Activated CD8-positive, alpha-beta memory T cell treated with anti-CD3 and anti-CD28 coated beads for 1 hour (primary cell): ENCODE results near the gene GPR155.
"Not testable (repeated sequence)": the region's sequence is repeated elsewhere in the genome, so short reads cannot be mapped to it uniquely, and the experiment has no call there.

Experiments used
- DNase-seq, 2 donors: peaks; one replicate each; pipeline ENCODE4 v3.0.0-alpha.2; 2020; ENCODE audit warnings: low read depth in 1 of 2; ENCODE audit errors: extremely low read depth in 1 of 2

The GPR155 gene

GRCh38 chr2:174491947-174492346 lies 5.1 kb upstream of the GPR155 start:
- no peak for DNase-seq

- DNase-seq: no peak
These were observed 3.2 kb upstream of the GPR155 start for GRCh38 chr2:174490051-174490450.

- DNase-seq: not testable (repeated sequence)
These were observed 2.7 kb upstream of the GPR155 start for GRCh38 chr2:174489520-174489919.

- no peak for DNase-seq
These were observed 962 bp upstream of the GPR155 start for GRCh38 chr2:174487820-174488162.

GRCh38 chr2:174487108-174487819 lies 435 bp upstream of the GPR155 start:
- peak; percentile 90 to 94 for DNase-seq

DNA sequence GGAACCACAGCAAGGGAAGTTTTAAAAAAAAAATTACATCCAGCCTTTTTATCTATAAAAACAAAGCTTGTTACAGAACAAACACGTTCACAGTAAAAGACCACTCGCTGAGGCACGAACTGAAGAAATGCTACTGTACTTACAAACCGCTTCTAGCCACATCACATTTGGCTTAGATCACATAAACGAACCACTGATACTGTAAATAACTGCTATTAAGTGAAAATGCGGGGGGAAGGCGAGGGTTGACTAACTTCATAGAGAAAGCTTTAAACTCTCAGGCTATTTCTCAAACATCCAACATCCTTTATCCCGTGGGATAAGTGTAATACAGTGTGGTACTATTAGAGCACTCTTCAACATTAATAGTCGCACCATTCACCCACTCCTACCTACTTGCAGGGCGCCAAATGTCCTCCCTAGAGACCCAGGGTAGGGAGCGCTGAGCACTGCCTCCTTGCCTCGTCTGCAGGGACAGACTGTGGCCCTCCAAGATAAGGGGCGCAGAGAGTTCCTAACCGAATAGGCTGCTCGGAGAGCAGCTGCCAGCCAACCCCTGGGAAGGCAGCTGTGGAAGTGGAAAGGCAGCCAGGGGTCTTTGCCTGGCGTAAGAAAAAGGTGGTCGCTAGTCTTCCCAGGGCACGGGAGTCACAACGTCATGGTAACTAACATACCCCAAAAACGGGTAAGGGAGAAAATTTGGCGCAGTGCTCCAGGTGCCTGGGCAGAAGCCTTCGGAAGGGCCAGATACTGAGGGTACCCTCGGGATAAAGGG lies 854 bp downstream of the GPR155 start:
- no peak for DNase-seq

DNA sequence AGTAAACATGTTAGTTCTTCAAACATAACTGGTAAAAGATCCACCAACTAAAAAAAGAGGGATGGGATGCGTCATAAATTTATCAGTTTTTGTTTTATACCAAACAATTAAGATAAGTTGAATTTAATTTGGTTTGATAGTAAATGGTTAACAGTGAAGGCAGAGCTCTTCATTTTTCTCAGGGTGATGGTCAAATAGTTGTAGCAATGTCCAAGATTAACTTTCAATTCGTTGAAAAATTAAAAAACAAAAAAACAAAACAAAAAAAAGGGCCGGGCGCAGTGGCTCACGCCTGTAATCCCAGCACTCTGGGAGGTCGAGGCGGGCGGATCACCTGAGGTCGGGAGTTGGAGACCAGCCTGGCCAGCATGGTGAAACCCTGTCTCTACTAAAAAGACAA lies 1.8 kb downstream of the GPR155 start:
- not testable (repeated sequence) for DNase-seq

- no peak for DNase-seq
These were observed 2.3 kb downstream of the GPR155 start for GRCh38 chr2:174484573-174484972.

DNA sequence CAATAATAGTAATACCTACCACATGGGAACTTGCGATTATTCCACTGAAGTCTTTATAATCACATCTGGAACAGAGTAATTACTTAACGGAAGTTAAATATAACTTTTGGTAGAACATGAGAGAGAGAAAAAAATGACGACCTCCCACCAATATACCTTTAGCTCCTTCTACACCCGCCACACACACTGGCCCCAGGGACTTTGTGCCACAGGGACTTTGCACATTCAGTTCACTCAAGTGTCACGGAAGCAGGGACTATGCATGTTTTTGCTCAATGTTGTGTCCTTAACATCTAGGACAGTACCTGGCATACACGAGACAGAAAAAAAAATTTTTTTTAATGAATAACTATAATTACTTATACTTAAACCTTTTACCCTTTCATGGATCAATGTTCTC lies 4.0 kb downstream of the GPR155 start:
- DNase-seq: no peak

DNA sequence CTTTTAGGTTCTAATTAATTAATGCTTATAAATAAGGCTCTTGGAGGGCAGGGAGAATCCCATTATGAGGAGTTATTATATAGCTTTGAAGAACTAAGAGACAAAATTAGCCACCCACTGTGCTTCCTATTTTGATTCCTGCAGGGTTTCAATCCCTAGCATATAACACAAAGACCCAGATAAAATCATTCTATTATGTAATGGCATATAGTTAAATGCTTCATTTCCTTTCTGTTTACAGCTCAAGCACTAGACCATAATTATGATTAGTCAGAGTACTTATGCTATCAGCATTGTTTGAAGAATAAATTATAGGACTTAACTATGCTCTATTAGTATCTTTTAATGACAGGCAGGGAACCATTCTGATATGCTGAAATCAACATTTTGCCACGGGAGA lies 9.1 kb downstream of the GPR155 start:
- no peak for DNase-seq

- DNase-seq: no peak
These were observed 13.0 kb downstream of the GPR155 start for GRCh38 chr2:174473796-174474195.

GRCh38 chr2:174465327-174465726 lies 21.5 kb downstream of the GPR155 start:
- no peak for DNase-seq

- no peak for DNase-seq
These were observed 25.6 kb downstream of the GPR155 start for GRCh38 chr2:174461221-174461620.

GRCh38 chr2:174454566-174454965 lies 32.3 kb downstream of the GPR155 start:
- no peak for DNase-seq

DNA sequence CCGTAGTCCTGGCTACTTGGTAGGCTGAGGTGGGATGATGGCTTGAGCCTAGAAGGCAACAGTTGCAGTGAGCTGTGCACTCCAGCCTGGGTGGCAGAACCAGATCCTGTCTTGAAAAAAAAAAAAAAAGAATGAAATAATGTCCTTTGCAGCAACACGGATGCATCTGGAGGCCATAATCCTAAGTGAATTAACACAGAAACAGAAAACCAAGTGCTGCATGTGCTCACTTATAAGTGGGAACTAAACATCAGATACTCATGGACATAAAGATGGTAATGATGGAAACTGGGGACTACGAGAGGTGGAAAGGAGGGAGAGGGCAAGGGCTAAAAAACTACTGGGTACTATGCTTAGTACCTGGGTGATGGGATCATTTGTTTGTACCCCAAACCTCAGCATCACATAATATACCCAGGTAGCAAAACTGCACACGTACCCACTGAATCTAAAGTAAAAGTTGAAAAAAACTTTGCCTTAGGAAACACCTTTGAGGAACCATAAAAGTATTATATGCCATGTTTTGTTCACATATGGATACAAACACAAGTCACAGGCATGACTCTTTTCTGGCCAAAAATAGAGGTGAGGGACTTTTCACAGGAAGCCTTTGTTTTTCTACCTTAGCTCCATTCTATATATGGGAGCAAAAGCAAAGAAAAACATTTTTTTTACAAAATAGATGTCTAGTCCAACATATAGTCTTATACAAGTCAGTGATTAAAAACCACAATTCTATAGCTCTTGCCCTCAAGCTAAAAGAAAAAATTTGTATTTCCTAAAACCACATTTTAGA lies 36.6 kb downstream of the GPR155 start:
- DNase-seq: no peak

- DNase-seq: no peak
These were observed 37.8 kb downstream of the GPR155 start for GRCh38 chr2:174449033-174449432.

DNA sequence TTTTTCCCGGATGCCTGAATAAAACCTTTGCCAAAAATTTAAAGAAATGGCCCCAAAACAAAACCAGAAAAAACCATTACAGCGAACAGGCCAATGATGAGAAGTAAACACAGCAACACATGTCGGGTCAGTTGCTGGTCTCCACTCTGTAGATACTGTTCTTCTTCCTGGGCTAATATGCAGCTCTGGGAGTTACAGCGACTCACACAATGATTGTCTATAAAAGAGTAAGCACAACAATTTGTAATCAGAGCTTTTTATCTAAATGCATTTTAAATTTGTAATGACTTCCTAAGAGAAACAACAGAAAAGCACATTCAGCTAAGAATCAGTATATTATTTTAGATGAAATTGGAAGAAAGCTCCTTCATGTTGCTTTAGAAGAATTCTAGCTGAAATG lies 40.3 kb downstream of the GPR155 start:
- no peak for DNase-seq

GRCh38 chr2:174445248-174445647 lies 41.6 kb downstream of the GPR155 start:
- no peak for DNase-seq

DNA sequence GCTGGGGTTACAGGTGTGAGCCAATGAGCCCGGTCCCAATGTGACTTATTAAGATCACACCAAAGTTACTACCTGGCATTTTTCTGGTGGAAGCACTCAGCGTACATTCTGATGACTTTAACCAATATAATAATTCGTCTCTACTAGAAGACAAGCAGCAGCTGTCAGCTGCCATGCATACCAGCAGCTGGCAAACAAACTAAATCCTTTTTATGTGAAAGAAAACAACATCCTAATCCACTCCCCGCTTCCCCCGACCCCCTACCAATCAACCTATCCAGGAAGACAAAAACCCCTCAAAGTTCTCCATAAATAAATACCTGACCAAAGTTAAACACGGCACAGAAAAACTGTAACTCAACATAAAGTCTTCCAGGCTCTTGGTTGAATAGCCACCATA lies 42.1 kb downstream of the GPR155 start:
- no peak for DNase-seq

GRCh38 chr2:174442546-174443510 lies 44.0 kb downstream of the GPR155 start:
- DNase-seq: no peak

DNA sequence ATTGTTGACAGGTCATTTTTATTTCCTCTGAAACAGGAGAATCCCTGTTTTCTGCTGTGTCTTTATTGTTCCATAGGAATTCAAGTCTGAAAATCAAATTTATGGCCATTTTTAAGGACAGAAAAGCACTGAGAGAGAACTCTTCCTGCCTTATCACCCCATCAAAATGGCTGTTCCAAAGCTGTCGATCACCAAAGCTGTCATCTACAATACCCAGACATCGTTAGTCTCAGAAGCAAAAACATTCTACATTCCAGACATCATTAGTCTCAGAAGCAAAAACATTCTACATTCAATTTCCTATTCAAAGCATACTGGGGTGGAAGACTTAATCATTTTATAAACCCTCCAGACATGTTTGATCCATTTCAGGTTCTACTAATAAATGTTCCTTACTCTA lies 46.9 kb downstream of the GPR155 start:
- no peak for DNase-seq
